GM21515 (cell line): ENCODE data around the gene MYOF.

ENCODE experiments used
- ATAC-seq: cut with Tn5 transposase; IDR thresholded peaks from one replicate; pipeline ENCODE4 v1.9.1; 2021; ENCODE audit not compliant: unreplicated experiment

Gene MYOF, protein sequence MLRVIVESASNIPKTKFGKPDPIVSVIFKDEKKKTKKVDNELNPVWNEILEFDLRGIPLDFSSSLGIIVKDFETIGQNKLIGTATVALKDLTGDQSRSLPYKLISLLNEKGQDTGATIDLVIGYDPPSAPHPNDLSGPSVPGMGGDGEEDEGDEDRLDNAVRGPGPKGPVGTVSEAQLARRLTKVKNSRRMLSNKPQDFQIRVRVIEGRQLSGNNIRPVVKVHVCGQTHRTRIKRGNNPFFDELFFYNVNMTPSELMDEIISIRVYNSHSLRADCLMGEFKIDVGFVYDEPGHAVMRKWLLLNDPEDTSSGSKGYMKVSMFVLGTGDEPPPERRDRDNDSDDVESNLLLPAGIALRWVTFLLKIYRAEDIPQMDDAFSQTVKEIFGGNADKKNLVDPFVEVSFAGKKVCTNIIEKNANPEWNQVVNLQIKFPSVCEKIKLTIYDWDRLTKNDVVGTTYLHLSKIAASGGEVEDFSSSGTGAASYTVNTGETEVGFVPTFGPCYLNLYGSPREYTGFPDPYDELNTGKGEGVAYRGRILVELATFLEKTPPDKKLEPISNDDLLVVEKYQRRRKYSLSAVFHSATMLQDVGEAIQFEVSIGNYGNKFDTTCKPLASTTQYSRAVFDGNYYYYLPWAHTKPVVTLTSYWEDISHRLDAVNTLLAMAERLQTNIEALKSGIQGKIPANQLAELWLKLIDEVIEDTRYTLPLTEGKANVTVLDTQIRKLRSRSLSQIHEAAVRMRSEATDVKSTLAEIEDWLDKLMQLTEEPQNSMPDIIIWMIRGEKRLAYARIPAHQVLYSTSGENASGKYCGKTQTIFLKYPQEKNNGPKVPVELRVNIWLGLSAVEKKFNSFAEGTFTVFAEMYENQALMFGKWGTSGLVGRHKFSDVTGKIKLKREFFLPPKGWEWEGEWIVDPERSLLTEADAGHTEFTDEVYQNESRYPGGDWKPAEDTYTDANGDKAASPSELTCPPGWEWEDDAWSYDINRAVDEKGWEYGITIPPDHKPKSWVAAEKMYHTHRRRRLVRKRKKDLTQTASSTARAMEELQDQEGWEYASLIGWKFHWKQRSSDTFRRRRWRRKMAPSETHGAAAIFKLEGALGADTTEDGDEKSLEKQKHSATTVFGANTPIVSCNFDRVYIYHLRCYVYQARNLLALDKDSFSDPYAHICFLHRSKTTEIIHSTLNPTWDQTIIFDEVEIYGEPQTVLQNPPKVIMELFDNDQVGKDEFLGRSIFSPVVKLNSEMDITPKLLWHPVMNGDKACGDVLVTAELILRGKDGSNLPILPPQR (N-terminal part only)

DNA sequence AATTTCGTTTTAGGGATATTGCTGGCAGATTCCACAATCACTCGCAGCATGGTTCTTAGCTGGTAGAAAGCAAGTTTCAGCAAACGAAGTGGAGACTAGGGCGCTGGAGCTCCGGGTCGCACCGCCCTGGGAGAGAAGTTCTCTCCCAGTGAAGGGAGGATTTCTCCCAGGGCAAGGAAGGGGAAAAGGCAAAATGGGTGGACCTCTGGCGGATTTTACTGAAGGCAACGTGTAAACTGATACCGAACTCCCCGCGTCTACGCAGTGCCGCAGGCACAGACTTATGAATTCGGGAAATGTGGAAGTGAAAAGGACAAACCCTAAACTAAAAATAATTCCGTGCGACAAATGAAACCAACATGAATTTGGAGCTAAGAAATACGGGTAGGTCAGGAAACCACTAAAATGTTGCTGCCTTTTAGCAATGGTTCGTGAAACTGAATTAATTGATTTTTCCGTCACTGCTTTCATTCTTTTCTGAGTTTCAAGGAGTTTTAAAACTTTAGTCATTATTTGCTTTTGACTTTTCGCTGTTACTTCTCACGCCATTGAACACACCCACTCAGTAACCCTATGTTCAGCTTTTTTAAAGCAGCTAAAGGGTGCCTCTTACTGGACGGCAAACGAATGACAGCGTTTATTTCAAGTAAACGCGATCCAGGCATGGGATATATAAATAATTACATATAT is at the start of gene MYOF:
Gene MYOF (minus strand): TSS at position 190 of the 690 bp plus-strand sequence. CDS start 140 bp downstream, at position 50.
- ATAC-seq = peak; percentile 73

DNA sequence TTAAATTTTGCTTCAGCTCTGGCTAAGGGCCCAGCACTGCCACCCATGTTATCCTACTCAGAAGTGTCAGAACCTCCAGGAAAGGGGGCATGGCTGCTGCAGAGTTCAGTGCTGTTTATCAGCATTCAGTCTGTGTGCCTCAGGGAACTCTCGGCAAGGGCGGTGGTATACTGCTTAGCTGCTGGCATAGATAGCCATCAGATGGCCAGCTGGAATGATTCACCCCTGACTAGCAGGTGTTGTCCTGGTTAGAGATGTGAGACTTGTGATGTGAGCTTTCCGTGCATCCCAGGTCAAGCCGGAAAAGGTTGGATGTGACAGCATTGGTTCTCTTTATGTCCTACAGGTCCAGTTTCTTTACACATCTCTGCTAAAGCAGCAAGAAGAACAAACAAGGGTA is 36.4 kb upstream of the MYOF start:
- ATAC-seq = no peak

DNA sequence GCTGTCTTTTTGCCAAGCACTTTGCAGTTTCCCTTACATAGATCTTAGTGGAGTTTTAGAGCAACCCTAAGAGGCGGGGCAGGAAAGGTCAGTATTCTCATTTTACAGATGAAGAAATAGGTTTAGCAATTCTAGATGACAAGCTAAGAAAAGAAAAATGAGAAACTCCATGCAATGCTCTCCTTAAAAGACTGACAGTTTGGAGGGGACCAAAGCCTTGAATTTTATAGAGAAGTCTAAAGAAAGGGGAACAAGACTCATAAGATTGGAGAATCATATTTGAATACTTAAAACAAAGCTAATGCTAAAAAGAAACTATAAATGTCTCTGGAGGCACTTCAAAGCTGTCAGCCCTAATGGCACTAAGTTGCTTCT is 33.9 kb upstream of the MYOF start:
- no peak for ATAC-seq

DNA sequence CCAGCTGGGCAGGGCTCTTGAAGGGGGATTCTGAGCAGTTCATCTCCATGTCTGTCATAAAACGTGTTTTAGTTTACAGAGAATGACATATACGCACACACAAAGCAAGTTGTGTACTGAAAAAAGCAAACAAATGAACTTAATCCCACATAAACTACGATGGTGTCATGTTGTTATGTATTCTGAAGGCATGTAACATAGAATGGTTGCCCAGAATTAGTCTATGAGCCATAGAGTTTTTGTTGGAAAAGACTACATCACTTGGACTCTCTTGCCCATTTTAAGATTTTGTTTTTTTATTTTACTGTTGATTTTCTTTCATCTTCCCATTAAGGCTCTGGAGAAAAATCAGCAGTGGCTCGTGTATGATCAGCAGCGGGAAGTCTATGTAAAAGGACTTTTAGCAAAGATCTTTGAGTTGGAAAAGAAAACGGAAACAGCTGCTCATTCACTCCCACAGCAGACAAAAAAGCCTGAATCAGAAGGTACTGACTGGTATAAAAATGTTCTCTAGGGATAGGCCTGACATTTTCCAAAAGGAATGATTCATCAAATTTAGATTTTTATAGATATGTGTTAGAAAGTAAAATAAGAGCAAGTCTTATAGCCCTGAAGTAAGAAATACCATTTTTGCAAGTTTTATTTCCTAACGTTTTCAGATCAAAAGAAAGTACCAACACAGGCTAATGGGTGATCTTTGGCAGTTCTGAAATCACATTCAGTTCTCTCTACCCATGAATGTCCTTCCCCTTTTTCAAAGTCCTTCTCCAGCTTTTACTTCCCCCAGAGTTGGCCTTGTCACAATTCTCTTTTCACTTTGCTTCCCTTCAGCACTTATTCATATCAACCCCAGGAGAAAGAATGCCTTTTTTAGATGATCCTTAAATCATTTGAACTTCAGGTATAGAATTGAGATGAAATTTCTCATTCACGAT is 33.2 kb upstream of the MYOF start:
- ATAC-seq = no peak

DNA sequence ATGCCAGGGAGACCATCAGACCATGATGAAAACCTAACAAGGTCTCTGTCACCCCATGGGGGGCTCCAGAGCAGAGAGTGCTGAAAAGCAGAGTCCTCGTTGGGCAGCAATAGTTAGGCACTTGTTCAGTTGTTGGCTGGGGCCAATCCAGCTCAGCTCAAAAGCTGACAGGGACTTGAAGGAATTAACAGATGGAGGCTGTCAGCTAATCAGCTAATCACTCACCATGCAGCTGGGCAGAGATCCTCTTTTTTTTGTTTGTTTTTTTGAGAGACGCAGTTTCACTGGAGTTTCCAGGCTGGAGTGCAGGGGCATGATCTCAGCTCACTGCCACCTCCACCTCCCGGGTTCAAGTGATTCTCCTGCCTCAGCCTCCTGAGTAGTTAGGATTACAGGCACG is 32.4 kb upstream of the MYOF start:
- ATAC-seq = no peak

DNA sequence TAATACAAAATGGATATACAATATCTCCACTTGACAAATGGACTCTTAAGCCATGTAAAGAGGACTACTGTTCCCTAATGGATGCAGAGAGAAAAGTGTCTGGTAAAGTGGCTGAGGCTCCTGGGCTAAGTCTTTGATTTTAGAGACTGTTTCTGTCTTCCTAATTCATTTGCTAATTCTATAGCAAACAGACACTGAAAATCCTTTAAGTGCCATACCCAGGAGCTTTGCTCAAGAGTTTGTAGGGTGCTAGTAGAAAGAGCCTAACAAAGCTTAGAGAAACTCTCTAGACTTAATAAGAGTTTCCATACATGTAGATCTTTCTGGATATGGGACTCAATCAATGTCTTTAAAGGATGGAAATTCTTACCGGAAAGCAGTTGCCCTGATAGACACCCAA is 31.0 kb upstream of the MYOF start:
- no peak for ATAC-seq

DNA sequence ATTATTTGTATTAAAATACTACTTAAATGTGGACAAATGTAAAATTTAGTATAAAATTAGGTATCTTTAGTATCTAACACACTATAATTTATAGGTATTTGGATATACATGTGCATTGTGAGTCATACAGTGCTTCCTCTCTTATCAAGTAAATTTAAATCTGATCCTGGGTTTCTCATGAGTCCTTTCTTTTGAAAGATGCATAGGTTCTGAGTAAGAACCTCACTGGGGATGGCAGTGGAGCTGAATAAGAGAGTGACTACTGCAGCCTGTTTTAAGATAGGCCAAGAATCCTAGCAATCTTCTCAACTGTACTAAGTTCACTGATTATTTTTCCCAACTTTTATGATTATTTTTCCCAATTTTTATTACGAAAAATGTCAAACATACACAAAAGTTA is 30.4 kb upstream of the MYOF start:
- ATAC-seq = no peak

DNA sequence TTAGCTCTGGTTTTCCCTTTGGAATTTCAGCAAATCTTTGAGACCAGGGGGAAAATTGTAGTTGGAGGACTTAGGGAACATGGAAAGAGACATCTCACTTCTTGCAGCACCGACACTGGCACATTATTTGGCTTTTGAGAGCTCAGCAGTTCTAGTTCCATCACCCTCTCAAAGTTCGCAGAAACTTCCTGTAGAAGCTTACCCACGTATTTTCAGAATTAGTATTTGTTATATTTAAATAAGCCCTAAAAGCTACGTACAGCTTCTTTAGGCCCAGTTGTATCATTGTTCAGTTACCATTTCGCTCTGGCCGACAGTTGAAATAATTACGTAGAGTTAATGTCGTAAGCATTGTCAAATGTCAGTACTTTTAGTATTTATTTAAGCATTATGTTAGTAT is 27.7 kb upstream of the MYOF start:
- ATAC-seq = no peak

DNA sequence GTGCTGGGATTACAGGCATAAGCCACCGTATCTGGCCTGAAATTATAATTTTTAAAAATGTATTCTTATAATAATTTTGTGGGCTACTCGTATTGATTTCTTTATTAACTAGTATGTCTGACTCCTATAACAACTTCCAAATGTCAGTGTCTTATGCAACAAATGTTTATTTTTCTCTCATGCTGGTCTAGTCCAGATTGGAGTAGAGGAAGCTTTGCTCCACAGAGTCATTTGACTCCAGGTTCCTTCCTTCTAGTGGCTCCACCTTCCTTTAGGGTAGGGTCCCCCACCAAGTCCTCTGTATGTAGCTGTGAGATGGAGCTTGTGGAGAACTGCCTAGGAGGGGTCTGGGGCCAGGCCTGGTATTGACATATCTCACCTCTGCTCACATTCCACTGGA is 22.9 kb upstream of the MYOF start:
- ATAC-seq = no peak

DNA sequence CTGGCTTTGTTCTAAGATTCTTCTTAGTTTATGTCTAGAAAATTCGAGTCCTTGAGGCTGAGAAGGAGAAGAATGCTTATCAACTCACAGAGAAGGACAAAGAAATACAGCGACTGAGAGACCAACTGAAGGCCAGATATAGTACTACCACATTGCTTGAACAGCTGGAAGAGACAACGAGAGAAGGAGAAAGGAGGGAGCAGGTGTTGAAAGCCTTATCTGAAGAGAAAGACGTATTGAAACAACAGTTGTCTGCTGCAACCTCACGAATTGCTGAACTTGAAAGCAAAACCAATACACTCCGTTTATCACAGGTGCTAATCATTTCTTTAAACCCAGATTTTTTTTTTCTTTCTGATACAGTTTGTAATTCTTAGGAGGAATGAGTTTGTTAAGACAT is 20.9 kb upstream of the MYOF start:
- peak; percentile 85 for ATAC-seq

DNA sequence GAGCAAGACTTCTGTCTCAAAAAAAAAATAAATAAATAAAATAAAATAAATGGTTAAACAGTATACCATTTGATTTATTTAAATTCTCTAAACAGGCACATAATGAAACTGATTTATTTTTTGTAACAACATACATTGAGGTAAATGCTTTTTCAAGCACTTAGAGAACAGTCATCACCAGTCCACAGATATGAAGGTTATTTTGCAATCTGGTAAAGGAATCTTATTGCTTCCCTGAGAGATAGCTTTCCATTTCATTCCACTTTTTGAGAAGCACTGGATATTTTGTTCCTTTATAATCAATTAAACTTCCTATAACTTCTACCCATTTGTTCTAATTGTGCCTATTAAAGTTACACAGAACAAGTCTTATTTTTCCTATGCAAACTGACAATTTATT is 19.5 kb upstream of the MYOF start:
- no peak for ATAC-seq

DNA sequence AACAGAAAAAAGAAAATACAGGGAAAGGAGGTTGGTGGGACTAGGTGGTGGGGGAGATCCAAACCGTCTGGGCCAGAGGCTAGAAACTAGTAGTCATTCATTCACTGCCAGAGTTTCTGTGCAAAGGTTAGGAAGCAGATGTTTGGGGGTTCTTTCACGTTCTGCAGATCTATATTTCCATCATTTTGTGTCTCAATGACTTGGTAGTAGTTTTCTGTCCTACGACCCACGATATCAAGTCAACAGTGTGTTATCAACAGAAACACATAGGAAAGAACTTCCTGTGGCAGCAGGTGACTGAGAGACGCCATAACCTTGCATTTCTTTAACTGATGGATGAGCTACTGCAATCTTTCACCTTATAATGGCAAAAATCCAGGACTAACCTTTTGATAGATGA is 16.0 kb upstream of the MYOF start:
- ATAC-seq = no peak

DNA sequence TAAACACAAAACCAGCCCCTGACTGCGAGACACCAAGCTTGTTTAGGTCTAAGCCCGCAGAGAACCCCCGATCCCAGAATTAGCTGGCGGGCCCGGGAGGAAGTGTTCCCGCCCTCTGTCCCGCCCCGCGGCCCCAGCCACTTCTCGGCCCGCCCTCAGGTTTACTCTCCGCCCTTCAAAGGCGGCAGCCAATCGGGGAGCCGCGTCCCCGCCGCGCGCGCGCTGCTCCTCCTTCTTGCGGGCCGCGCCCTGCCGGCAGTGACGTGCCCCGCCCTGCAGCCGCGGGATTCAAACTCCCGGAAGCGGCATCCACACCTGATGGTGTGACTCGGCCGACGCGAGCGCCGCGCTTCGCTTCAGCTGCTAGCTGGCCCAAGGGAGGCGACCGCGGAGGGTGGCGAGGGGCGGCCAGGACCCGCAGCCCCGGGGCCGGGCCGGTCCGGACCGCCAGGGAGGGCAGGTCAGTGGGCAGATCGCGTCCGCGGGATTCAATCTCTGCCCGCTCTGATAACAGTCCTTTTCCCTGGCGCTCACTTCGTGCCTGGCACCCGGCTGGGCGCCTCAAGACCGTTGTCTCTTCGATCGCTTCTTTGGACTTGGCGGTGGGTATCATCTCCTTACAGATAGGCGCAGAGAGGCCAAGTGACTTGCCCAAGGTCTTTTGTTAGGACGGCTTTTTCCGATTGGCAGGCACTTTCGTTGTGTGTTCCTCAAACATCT is 14.3 kb upstream of the MYOF start, which contains the start of gene CEP55:
Gene CEP55 (plus strand): TSS at position 291 of the 720 bp plus-strand sequence. CDS start 3,440 bp downstream, outside the sequence.
- peak; percentile 96 for ATAC-seq

DNA sequence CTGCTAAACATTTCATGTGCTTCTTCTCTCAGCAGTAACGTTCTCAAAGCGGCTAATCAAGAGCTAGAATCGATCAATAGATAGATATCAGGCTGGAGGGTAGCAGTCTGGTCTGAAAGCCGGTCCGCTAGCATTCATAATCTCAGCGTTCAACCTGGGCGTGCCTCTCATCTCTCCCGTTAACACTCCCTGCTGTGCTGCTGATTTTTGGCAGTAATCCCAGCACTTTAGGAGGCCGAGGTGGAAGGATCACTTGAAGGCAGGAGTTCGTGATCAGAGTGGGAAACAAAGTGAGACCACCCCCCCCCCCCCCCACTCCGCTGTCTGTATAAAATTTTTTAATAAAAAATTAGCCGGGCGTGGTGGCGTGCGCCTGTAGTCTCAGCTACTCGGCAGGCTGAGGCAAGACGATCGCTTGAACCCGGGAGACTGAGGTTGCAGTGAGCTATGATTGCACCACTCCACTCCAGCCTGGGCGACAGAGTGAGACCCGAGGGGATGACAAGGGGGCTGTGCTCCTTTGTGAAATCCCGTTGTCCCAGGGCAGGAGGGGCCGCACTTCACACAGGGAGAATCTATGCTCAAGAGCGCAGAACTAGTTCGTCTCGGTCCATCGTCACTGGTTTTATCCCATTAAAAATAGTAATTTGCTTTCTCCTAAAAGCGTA is 13.7 kb upstream of the MYOF start:
- peak; percentile 17 for ATAC-seq

DNA sequence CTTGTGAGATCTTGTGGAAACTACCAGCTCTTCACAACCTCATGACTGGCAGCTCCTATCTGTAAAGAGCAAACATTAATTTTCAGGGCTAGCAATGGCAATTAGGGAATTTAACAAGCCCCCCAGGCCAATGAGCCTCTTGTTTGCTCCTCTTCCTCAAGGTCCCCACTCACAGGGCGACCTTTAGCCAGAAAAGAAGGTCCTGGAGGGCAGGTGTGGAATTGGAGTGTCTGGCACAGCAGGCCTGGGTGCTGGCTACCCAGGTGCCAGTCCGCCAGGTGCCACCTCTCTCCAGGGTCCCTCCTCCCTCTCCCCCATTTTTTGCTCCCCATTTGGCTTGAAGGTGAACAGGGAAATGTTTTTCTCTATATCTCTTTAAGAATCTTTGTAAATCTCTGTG is 12.4 kb upstream of the MYOF start:
- no peak for ATAC-seq

DNA sequence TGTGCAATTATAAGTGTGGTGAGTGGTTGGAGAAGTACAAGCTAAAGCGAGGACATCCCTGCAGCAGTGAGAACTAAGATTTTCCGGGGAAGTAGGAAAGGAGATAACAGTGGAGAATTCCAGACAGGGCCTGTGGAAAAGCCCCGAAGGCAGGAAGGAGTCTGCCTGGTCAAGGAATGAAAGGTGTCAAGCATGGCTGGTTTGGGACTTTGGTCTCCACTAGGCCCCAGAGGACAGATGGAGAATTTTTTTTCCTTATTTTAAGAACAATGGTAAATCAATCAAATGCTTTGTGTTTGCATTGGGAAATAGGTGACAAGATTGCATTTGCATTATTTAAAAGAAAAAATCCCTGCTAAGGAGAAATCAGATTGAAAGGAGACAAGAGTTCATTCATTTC is 11.0 kb upstream of the MYOF start:
- ATAC-seq = no peak

DNA sequence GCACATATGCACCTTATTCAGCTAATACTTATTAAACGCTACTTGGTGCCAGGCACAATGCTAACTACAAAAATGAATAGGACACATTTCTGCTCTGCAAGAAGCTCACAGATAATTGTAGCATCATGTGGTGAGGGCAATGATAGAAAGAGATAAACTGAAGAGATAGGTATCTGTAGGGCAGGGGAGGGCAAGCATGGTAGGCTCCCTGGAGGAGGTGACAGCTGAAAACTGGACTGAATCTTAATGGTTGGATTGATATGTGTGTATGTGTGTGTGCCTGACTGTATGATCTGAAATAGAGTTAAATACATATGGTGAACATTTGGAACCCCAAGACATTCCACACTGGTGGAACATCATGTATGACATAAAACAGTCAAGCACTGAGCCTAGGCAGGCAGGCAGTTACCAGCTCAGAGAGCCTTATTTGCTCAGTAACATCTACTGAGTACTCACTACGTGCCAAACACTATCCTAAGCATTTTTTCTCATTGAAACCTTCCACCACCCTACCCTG is 9.5 kb upstream of the MYOF start:
- no peak for ATAC-seq

DNA sequence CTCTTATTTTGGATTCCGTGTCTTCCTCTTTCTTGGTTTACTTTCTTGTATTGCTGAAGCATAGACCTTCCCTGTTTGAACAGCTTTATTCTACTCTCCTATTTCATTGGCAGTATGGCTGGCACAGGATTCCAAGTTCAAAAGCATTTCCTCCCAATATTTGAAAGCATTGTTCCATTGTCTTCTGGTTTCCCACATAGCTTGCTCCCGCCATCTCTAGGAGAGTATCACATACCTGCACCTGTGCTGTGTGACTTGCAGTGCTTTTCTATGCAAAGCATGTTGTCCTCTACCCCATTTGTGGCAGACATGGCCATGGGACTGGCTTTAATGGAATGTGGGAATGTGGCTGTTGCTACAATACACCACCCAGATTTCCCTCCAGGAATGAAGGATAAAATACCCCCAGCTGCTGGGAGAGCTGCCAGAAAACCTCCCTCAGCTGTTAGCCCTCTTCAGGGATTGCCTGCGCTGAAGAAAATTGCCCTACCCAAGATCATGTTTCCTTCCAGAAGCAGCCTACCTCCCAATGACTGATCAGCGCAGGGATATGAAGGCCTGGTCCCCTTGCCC is 6.9 kb upstream of the MYOF start:
- no peak for ATAC-seq
